HAP-1 (cell line): ENCODE measurements around the gene DAPK2.
A peak's percentile ranks its signal among the peaks of the same experiment; 100 is the strongest.

Experiments used
- DNase-seq, 2 experiments: peaks; one replicate each; pipeline ENCODE4 v3.0.0-alpha.2; 2016 to 2020; ENCODE audit warnings: low spot score in 2 of 2
- H3K27me3 ChIP-seq: fragments of 250-450 bp; sonication (Bioruptor Pico); 2 replicates; pipeline ENCODE4 v1.5.1; 2020; ENCODE audit warnings: low read depth, mild to moderate bottlenecking, moderate library complexity
- H3K36me3 ChIP-seq: fragments of 250-450 bp; sonication (Bioruptor Pico); replicated peaks from 2 replicates; pipeline ENCODE4 v1.5.1; 2020; ENCODE audit warnings: mild to moderate bottlenecking
- H3K4me1 ChIP-seq: fragments of 250-450 bp; sonication (Bioruptor Pico); 2 replicates; pipeline ENCODE4 v1.5.1; 2020; ENCODE audit warnings: mild to moderate bottlenecking
- H3K4me3 ChIP-seq: fragments of 250-450 bp; sonication (Bioruptor Pico); 2 replicates; pipeline ENCODE4 v1.5.1; 2020; ENCODE audit warnings: mild to moderate bottlenecking, moderate library complexity
- H3K9me3 ChIP-seq: fragments of 250-450 bp; sonication (Bioruptor Pico); 2 replicates; pipeline ENCODE4 v1.5.1; 2020; ENCODE audit warnings: mild to moderate bottlenecking, moderate library complexity
- in situ Hi-C: fragments of 300-500 bp; cut with MboI; formaldehyde crosslinking; loops from 3 replicates; pipeline ENCODE4 v1.14.3; 2020; ENCODE audit warnings: low sequenced_read_pairs, inconsistent platforms, mixed read lengths

DAPK2 gene

GRCh38 chr15:64029110-64029509 lies 17.2 kb downstream of the DAPK2 start:
- H3K27me3 ChIP-seq = no peaks in the 10 kb centered on the region
- no peak overlapping the region for H3K4me3 ChIP-seq
- peak; percentile 91 to 99 for DNase-seq
- no peaks in the 10 kb centered on the region for H3K36me3 ChIP-seq
- in situ Hi-C loops = no loop called here
- H3K4me1 ChIP-seq = peaks cover 14% of the 10 kb centered on the region
- no peaks in the 10 kb centered on the region for H3K9me3 ChIP-seq

- in situ Hi-C loops = no loop called here
Observed at GRCh38 chr15:64026591-64026990, 19.7 kb downstream of the DAPK2 start.

GRCh38 chr15:64024172-64025050 lies 21.9 kb downstream of the DAPK2 start:
- in situ Hi-C loops = no loop called here
- H3K4me1 ChIP-seq = peaks cover 12% of the 10 kb centered on the region
- DNase-seq = no peak

More at GRCh38 chr15:64026591-64026990, 19.7 kb downstream of the DAPK2 start:
- no peaks in the 10 kb centered on the region for H3K9me3 ChIP-seq
- no peaks in the 10 kb centered on the region for H3K36me3 ChIP-seq
- no peak for DNase-seq
- H3K4me3 ChIP-seq = no peak overlapping the region
- H3K4me1 ChIP-seq = peaks cover 14% of the 10 kb centered on the region
- H3K27me3 ChIP-seq = no peaks in the 10 kb centered on the region

GRCh38 chr15:64023220-64023619 lies 23.1 kb downstream of the DAPK2 start:
- H3K4me3 ChIP-seq = no peak overlapping the region
- DNase-seq = no peak
- H3K27me3 ChIP-seq = no peaks in the 10 kb centered on the region
- no peaks in the 10 kb centered on the region for H3K36me3 ChIP-seq
- no peaks in the 10 kb centered on the region for H3K9me3 ChIP-seq
- H3K4me1 ChIP-seq = no peaks in the 10 kb centered on the region; the same call in 1 of the 2 replicates
- in situ Hi-C loops = no loop called here

More at GRCh38 chr15:64024172-64025050, 21.9 kb downstream of the DAPK2 start:
- Histone ChIP-seq H3K4me3 (no peak overlapping the region), H3K36me3 (no peaks in the 10 kb centered on the region), H3K27me3 (no peaks in the 10 kb centered on the region), H3K9me3 (no peaks in the 10 kb centered on the region)

GRCh38 chr15:64022571-64022970 lies 23.7 kb downstream of the DAPK2 start:
- no peak for DNase-seq
- in situ Hi-C loops = no loop called here
- no peak overlapping the region for H3K4me3 ChIP-seq
- no peaks in the 10 kb centered on the region for H3K27me3 ChIP-seq
- no peaks in the 10 kb centered on the region for H3K9me3 ChIP-seq
- no peaks in the 10 kb centered on the region for H3K4me1 ChIP-seq
- H3K36me3 ChIP-seq = no peaks in the 10 kb centered on the region

DNA sequence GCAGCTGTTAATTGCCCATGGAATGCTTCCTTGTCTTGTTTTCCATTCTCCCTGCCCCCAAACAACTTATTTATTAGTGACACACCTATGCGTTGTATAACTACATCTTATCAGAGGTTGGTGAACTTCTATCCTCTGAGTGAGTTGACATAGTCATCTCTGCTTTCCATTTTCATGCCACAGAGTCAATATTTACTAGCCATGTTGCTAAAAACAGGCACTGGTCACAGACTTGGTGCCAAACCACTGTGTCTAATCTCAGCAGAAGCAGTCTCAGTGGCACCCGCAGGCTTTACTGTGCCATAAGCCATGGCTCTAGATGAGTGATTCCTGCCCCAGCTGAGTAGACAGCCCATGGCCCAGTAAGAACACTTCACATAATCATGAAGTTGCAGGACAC lies 26.5 kb downstream of the DAPK2 start:
- H3K27me3 ChIP-seq = no peaks in the 10 kb centered on the region
- no peaks in the 10 kb centered on the region for H3K9me3 ChIP-seq
- in situ Hi-C loops = no loop called here
- no peaks in the 10 kb centered on the region for H3K36me3 ChIP-seq
- no peak for DNase-seq
- H3K4me1 ChIP-seq = no peaks in the 10 kb centered on the region
- no peak overlapping the region for H3K4me3 ChIP-seq

DNA sequence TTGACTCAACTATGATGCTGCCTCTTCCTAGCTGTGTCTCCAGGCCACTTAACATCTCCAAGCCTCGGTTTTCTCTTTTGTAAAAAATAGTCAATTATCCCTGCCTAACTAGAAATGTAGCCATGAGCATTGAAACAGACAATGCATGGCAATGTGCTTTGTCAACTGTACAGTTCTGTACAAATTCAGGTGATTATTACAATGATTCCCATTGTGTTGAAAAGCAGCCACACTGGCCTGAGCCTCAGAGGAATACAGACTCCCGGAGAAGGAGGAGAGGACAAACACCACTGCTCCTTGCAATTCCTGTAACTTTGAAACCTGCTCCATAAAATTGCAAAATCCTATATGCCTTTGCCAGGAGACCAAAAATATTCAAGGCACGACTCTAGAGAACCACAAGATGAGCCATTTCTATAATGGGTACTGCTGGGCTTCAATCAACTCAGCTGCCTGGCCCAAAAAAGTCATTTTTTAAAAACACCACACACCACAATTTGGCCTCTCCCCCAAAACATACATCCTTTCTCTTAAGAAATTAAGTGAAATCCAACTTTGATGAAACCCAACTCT lies 28.6 kb downstream of the DAPK2 start:
- no peak for DNase-seq
- in situ Hi-C loops = no loop called here
- no peaks in the 10 kb centered on the region for H3K9me3 ChIP-seq
- no peaks in the 10 kb centered on the region for H3K27me3 ChIP-seq
- no peaks in the 10 kb centered on the region for H3K36me3 ChIP-seq
- H3K4me3 ChIP-seq = no peak overlapping the region
- peaks cover 9% of the 10 kb centered on the region for H3K4me1 ChIP-seq

GRCh38 chr15:64017082-64017588 lies 29.1 kb downstream of the DAPK2 start:
- peaks cover 9% of the 10 kb centered on the region for H3K4me1 ChIP-seq
- DNase-seq = no peak
- H3K36me3 ChIP-seq = no peaks in the 10 kb centered on the region
- H3K27me3 ChIP-seq = no peaks in the 10 kb centered on the region
- no peak overlapping the region for H3K4me3 ChIP-seq
- in situ Hi-C loops = no loop called here
- no peaks in the 10 kb centered on the region for H3K9me3 ChIP-seq

GRCh38 chr15:64016257-64016656 lies 30.0 kb downstream of the DAPK2 start:
- no peaks in the 10 kb centered on the region for H3K27me3 ChIP-seq
- H3K4me1 ChIP-seq = peaks cover 9% of the 10 kb centered on the region
- in situ Hi-C loops = no loop called here
- no peak for DNase-seq
- no peaks in the 10 kb centered on the region for H3K36me3 ChIP-seq
- no peaks in the 10 kb centered on the region for H3K9me3 ChIP-seq
- no peak overlapping the region for H3K4me3 ChIP-seq

DNA sequence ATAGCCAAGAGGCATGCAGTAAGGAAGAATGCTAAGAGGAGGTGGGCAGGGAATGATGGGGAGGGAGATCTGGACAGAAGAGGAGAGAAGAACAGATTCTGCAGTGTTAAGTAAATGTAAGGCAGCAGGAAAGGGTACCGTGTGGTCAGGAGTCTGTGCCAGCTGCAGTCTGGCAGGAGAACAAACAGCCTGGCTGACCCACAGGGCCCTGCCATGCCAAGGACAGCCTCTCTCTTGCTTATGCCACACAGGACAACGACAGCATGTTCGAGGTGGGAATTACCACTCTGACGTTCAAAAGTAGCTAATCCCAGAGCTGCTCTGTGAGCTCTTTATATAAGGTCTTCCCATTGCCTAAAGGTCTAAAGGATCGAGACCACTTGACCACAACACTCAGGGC lies 31.3 kb downstream of the DAPK2 start:
- in situ Hi-C loops = no loop called here
- Histone ChIP-seq H3K36me3 (no peaks in the 10 kb centered on the region), H3K27me3 (no peaks in the 10 kb centered on the region), H3K4me1 (peaks cover 9% of the 10 kb centered on the region), H3K9me3 (no peaks in the 10 kb centered on the region), H3K4me3 (no peak overlapping the region)
- no peak for DNase-seq

DNA sequence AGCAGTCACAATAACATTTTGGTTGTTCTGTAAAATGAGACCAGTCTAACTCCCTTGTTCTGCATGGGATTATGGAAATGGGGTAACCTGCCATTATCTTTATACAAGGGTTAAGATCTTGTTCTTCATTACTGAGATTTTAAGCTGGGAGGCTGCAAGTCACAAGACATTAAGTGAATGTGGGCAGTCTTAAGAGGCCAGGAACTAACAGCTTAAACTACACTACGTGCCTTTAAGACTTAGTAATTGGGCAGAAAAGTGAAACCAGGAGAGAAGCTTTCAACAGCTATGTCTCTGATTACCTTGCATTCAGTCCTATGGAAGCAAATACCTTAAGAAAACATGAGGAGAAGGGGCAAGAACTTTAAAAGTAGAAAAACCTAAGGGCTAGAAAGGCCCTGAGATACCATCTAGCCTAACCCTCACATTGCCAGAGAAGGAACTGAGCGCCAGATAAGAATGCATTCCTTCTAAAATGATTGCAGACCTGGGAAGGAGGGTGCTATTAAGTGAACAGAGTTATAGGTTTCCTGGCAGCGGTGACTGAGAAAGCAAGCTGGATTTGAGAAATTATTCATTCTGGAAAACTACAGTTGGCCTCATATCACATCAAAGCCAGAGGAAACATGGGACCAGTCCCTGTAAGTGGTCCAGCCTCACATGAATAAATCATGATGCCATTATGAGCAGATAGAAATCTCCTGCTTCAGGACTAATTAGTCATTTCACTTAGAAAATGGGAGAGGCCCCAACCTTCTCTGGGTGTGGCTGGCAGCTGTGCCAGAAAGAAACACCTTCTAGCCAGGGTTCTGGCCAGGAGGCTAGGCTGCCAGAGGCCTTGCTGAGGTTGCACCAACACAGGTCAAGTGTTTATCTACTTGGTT lies 32.9 kb downstream of the DAPK2 start:
- in situ Hi-C loops = no loop called here
- Histone ChIP-seq H3K9me3 (no peaks in the 10 kb centered on the region), H3K4me3 (no peak overlapping the region), H3K27me3 (no peaks in the 10 kb centered on the region), H3K36me3 (no peaks in the 10 kb centered on the region), H3K4me1 (peaks cover 9% of the 10 kb centered on the region)
- peak in 1 of 2 experiments; percentile 56 for DNase-seq

GRCh38 chr15:64011736-64012135 lies 34.5 kb downstream of the DAPK2 start:
- H3K36me3 ChIP-seq = no peaks in the 10 kb centered on the region
- H3K4me1 ChIP-seq = peaks cover 9% of the 10 kb centered on the region
- no peak for DNase-seq
- in situ Hi-C loops = no loop called here
- H3K27me3 ChIP-seq = no peaks in the 10 kb centered on the region
- no peaks in the 10 kb centered on the region for H3K9me3 ChIP-seq
- H3K4me3 ChIP-seq = no peak overlapping the region

DNA sequence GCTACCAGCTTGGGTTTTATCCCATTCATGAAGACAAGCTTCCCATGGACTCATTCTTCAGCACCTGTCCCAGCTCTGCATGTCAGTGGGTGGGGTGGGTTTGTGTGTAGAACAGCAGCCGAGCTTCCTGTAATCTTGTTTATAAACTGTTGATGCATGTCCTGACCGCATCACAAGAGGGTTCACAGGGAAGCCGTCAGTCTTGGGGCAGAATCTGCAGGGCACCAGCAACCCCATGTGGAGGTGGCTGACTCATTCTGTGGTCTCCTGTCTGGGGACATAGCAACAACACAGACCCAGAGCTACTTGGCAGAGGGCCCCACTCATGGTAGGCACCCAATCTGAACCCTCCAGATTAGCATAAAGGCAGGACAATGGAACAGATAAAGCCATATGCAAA lies 35.6 kb downstream of the DAPK2 start:
- no peak for DNase-seq
- in situ Hi-C loops = no loop called here
- no peak overlapping the region for H3K4me3 ChIP-seq

More for the DNA sequence above, 35.6 kb downstream of the DAPK2 start:
- Histone ChIP-seq H3K9me3 (no peaks in the 10 kb centered on the region), H3K36me3 (no peaks in the 10 kb centered on the region), H3K4me1 (peaks cover 9% of the 10 kb centered on the region), H3K27me3 (no peaks in the 10 kb centered on the region)
